Measurements from ENCODE around the gene VSIG10L. TPM values are rescaled to one million over a fixed set of nuclear protein-coding genes. Genes with fewer than 3 reads are reported as not detected.

The VSIG10L gene
- polyA plus RNA-seq, 6 donors from 2014 or later = 0.40 to 1.3 (median 0.84) TPM; not detected in 1

- DNase-seq = no peak
- Mint-ChIP-seq H3K9me3 (peaks cover 0 to 1% (median 0%) of the 10 kb centered on the region in 7 donors), H3K36me3 (no peaks in the 10 kb centered on the region), H3K4me1 (peaks cover 13 to 29% (median 20%) of the 10 kb centered on the region in 3 donors), H3K27me3 (no peaks in the 10 kb centered on the region), H3K4me3 (no peak overlapping the region), H3K27ac (no peak overlapping the region)
- ATAC-seq (ENCODE audit: low read depth in 2 of 2) = no peak
Measured at GRCh38 chr19:51357952-51358351, 16.0 kb upstream of the VSIG10L start.

- Mint-ChIP-seq H3K9me3 (peaks cover 0 to 2% (median 0%) of the 10 kb centered on the region in 7 donors), H3K27me3 (no peaks in the 10 kb centered on the region), H3K27ac (no peak overlapping the region), H3K4me1 (peaks cover 8 to 19% (median 12%) of the 10 kb centered on the region in 3 donors), H3K4me3 (no peak overlapping the region), H3K36me3 (peaks cover 10 to 15% of the 10 kb centered on the region in 2 donors)
- no peak for ATAC-seq (ENCODE audit: low read depth in 2 of 2)
- no peak for DNase-seq
Measured at GRCh38 chr19:51356159-51356801, 14.3 kb upstream of the VSIG10L start.

GRCh38 chr19:51354742-51355148 is 12.8 kb upstream of the VSIG10L start:
- no peak overlapping the region for H3K4me3 Mint-ChIP-seq
- H3K27ac Mint-ChIP-seq = no peak overlapping the region
- ATAC-seq (ENCODE audit: low read depth in 2 of 2) = no peak

GRCh38 chr19:51354103-51354741 is 12.3 kb upstream of the VSIG10L start:
- DNase-seq (no peak), ATAC-seq (ENCODE audit: low read depth in 2 of 2) (no peak)
- H3K9me3 Mint-ChIP-seq = peaks cover 0 to 2% (median 0%) of the 10 kb centered on the region in 7 donors
- peaks cover 13 to 19% of the 10 kb centered on the region in 2 donors for H3K36me3 Mint-ChIP-seq
- peaks cover 0 to 12% (median 11%) of the 10 kb centered on the region in 3 donors for H3K4me1 Mint-ChIP-seq
- H3K4me3 Mint-ChIP-seq = no peak overlapping the region
- peak overlapping the region in 2 of 6 donors; percentile 38 to 56 for H3K27ac Mint-ChIP-seq
- H3K27me3 Mint-ChIP-seq = no peaks in the 10 kb centered on the region

More at GRCh38 chr19:51354742-51355148, 12.8 kb upstream of the VSIG10L start:
- Mint-ChIP-seq H3K4me1 (peaks cover 0 to 12% (median 11%) of the 10 kb centered on the region in 3 donors), H3K27me3 (no peaks in the 10 kb centered on the region), H3K36me3 (peaks cover 13 to 19% of the 10 kb centered on the region in 2 donors), H3K9me3 (peaks cover 0 to 2% (median 0%) of the 10 kb centered on the region in 7 donors)
- DNase-seq = no peak

- ATAC-seq (ENCODE audit: low read depth in 2 of 2) = no peak
- H3K36me3 Mint-ChIP-seq = peaks cover 13 to 20% of the 10 kb centered on the region in 2 donors
- no peak overlapping the region for H3K4me3 Mint-ChIP-seq
- H3K27ac Mint-ChIP-seq = peak overlapping the region in 1 of 6 donors; percentile 85
- no peak for DNase-seq
- peaks cover 0 to 12% (median 11%) of the 10 kb centered on the region in 3 donors for H3K4me1 Mint-ChIP-seq
- no peaks in the 10 kb centered on the region for H3K27me3 Mint-ChIP-seq
- H3K9me3 Mint-ChIP-seq = peaks cover 0 to 2% (median 0%) of the 10 kb centered on the region in 7 donors
Measured at GRCh38 chr19:51352783-51353360, 10.9 kb upstream of the VSIG10L start.

GRCh38 chr19:51351266-51351990 is 9.5 kb upstream of the VSIG10L start:
- peak overlapping the region in 1 of 6 donors; percentile 9 for H3K27ac Mint-ChIP-seq
- no peak for DNase-seq
- H3K4me3 Mint-ChIP-seq = peak overlapping the region in 1 of 8 donors; percentile 42
- ATAC-seq (ENCODE audit: low read depth in 2 of 2) = no peak
- peaks cover 0 to 2% (median 0%) of the 10 kb centered on the region in 7 donors for H3K9me3 Mint-ChIP-seq
- no peaks in the 10 kb centered on the region for H3K27me3 Mint-ChIP-seq
- H3K36me3 Mint-ChIP-seq = peaks cover 18 to 26% of the 10 kb centered on the region in 2 donors
- H3K4me1 Mint-ChIP-seq = peaks cover 0 to 16% (median 15%) of the 10 kb centered on the region in 3 donors

GRCh38 chr19:51347209-51347928 is 5.4 kb upstream of the VSIG10L start:
- H3K4me1 Mint-ChIP-seq = peaks cover 29 to 50% (median 38%) of the 10 kb centered on the region in 3 donors
- peak overlapping the region in 2 of 6 donors; percentile 36 to 90 for H3K27ac Mint-ChIP-seq
- no peak for DNase-seq
- H3K9me3 Mint-ChIP-seq = peaks cover 0 to under 1% (median 0%) of the 10 kb centered on the region in 7 donors
- H3K4me3 Mint-ChIP-seq = no peak overlapping the region
- H3K36me3 Mint-ChIP-seq = peaks cover 18 to 23% of the 10 kb centered on the region in 2 donors
- no peaks in the 10 kb centered on the region for H3K27me3 Mint-ChIP-seq
- no peak for ATAC-seq (ENCODE audit: low read depth in 2 of 2)

- Mint-ChIP-seq H3K27ac (peak overlapping the region in 2 of 6 donors; percentile 36 to 69), H3K36me3 (peaks cover 13 to 17% of the 10 kb centered on the region in 2 donors), H3K27me3 (no peaks in the 10 kb centered on the region), H3K9me3 (no peaks in the 10 kb centered on the region), H3K4me1 (peaks cover 30 to 55% (median 36%) of the 10 kb centered on the region in 3 donors), H3K4me3 (no peak overlapping the region)
- no peak for ATAC-seq (ENCODE audit: low read depth in 2 of 2)
- DNase-seq = no peak
Measured at GRCh38 chr19:51346742-51347141, 4.8 kb upstream of the VSIG10L start.

- no peak for DNase-seq
- H3K9me3 Mint-ChIP-seq = no peaks in the 10 kb centered on the region
- ATAC-seq (ENCODE audit: low read depth in 2 of 2) = no peak
- H3K27ac Mint-ChIP-seq = peak overlapping the region in 5 of 6 donors; percentile 90 to 97 (median 92)
- peak overlapping the region; percentile 13 to 87 (median 78) for H3K4me3 Mint-ChIP-seq
- H3K4me1 Mint-ChIP-seq = peaks cover 38 to 61% (median 41%) of the 10 kb centered on the region in 3 donors
- H3K27me3 Mint-ChIP-seq = no peaks in the 10 kb centered on the region
- H3K36me3 Mint-ChIP-seq = peaks cover 5 to 7% of the 10 kb centered on the region in 2 donors
Measured at GRCh38 chr19:51345076-51345620, 3.2 kb upstream of the VSIG10L start.

GRCh38 chr19:51342631-51343569 is 961 bp upstream of the VSIG10L start:
- peaks cover 5 to 6% of the 10 kb centered on the region in 2 donors for H3K36me3 Mint-ChIP-seq
- ATAC-seq (ENCODE audit: low read depth in 2 of 2) (no peak), DNase-seq (no peak)
- H3K4me3 Mint-ChIP-seq = peak overlapping the region in 5 of 8 donors; percentile 21 to 72 (median 63)
- H3K27ac Mint-ChIP-seq = peak overlapping the region; percentile 67 to 93 (median 82)
- peaks cover 52 to 73% (median 55%) of the 10 kb centered on the region in 3 donors for H3K4me1 Mint-ChIP-seq
- no peaks in the 10 kb centered on the region for H3K27me3 Mint-ChIP-seq
- H3K9me3 Mint-ChIP-seq = peaks cover 0 to 2% (median 0%) of the 10 kb centered on the region in 7 donors

- Mint-ChIP-seq H3K4me1 (peaks cover 49 to 59% (median 52%) of the 10 kb centered on the region in 3 donors), H3K27me3 (peaks cover 0 to 6% (median 5%) of the 10 kb centered on the region in 3 donors), H3K36me3 (no peaks in the 10 kb centered on the region), H3K4me3 (peak overlapping the region in 7 of 8 donors; percentile 64 to 92 (median 85)), H3K9me3 (peaks cover 0 to 2% (median 0%) of the 10 kb centered on the region in 7 donors), H3K27ac (peak overlapping the region in 5 of 6 donors; percentile 60 to 92 (median 83))
- DNase-seq (no peak), ATAC-seq (ENCODE audit: low read depth in 2 of 2) (no peak)
Measured at GRCh38 chr19:51341066-51341465, 873 bp downstream of the VSIG10L start.
